CD14-positive monocyte (primary cell): Measurements from ENCODE around the gene PRRC2C. TPM values are rescaled to one million over a fixed set of nuclear protein-coding genes. Genes with fewer than 3 reads are reported as not detected.

Source experiments
- DNase-seq, 3 donors: peaks; one replicate each; pipeline ENCODE4 v3.0.0-alpha.2; 2011 to 2022
- H2AFZ ChIP-seq: 2 replicates; pipeline ENCODE4 v1.6.0; 2012; ENCODE audit warnings: mild to moderate bottlenecking, low read depth, low read length, inconsistent platforms; ENCODE audit not compliant: insufficient read depth, poor library complexity, severe bottlenecking
- H3K27ac ChIP-seq, 2 donors: 1 replicate in 1 of 2; 2 replicates in 1 of 2; pipeline ENCODE4 v1.5.1; 2012 to 2013; ENCODE audit warnings: low read length in 2 of 2, control low read depth in 1 of 2, inconsistent platforms in 1 of 2, low read depth in 1 of 2, mild to moderate bottlenecking in 1 of 2
- H3K27me3 ChIP-seq, 2 donors: one replicate each; pipeline versions ENCODE4 v1.6.0 to v1.6.1; 2011 to 2013; ENCODE audit warnings: low read length in 2 of 2; ENCODE audit not compliant: control insufficient read depth in 2 of 2, insufficient read depth in 2 of 2
- H3K36me3 ChIP-seq, 2 donors: replicated peaks in 1 of 2; 1 replicate in 1 of 2; 2 replicates in 1 of 2; pipeline versions ENCODE4 v1.5.1 to v1.6.1; 2012 to 2013; ENCODE audit warnings: low read length in 2 of 2, control low read depth in 1 of 2, inconsistent platforms in 1 of 2, mild to moderate bottlenecking in 1 of 2; ENCODE audit not compliant: insufficient read depth in 2 of 2, control insufficient read depth in 1 of 2
- H3K4me1 ChIP-seq, 2 donors: 1 replicate in 1 of 2; 2 replicates in 1 of 2; pipeline versions ENCODE4 v1.5.1 to v1.6.1; 2012 to 2013; ENCODE audit warnings: low read length in 2 of 2, control low read depth in 1 of 2, inconsistent platforms in 1 of 2, mild to moderate bottlenecking in 1 of 2, moderate library complexity in 1 of 2; ENCODE audit not compliant: insufficient read depth in 2 of 2, control insufficient read depth in 1 of 2
- H3K4me2 ChIP-seq: replicated peaks from 2 replicates; pipeline ENCODE3; 2012; ENCODE audit warnings: low read length, moderate library complexity, mild to moderate bottlenecking; ENCODE audit not compliant: poor library complexity, severe bottlenecking; ENCODE audit errors: extremely low read depth
- H3K4me3 ChIP-seq, 3 experiments: fragments of 200-600 bp in 1 of 3; sonication (generic) in 1 of 3; replicated peaks in 1 of 3; 1 replicate in 2 of 3; 2 replicates in 1 of 3; pipeline ENCODE4 v1.5.1; 2011 to 2013; ENCODE audit warnings: low read length in 3 of 3, mild to moderate bottlenecking in 3 of 3, control low read depth in 2 of 3, low read depth in 2 of 3, inconsistent platforms in 1 of 3, moderate library complexity in 1 of 3
- H3K79me2 ChIP-seq: 2 replicates; pipeline ENCODE4 v1.6.0; 2012; ENCODE audit warnings: mild to moderate bottlenecking, control low read depth, inconsistent platforms, low read length, moderate library complexity; ENCODE audit not compliant: insufficient read depth
- H3K9ac ChIP-seq: 2 replicates; pipeline ENCODE4 v1.6.0; 2017; ENCODE audit warnings: low read length, mild to moderate bottlenecking; ENCODE audit not compliant: insufficient read depth, poor library complexity, severe bottlenecking
- H3K9me3 ChIP-seq, 2 donors: replicated peaks in 1 of 2; 1 replicate in 1 of 2; 2 replicates in 1 of 2; pipeline versions ENCODE4 v1.5.1 to v1.6.1; 2012 to 2013; ENCODE audit warnings: low read length in 2 of 2, control low read depth in 1 of 2; ENCODE audit not compliant: control insufficient read depth in 1 of 2, insufficient read depth in 1 of 2
- H4K20me1 ChIP-seq: 2 replicates; pipeline ENCODE4 v1.6.0; 2012; ENCODE audit warnings: mild to moderate bottlenecking, low read length, control low read depth, moderate library complexity; ENCODE audit not compliant: insufficient read depth
- H3K27ac Mint-ChIP-seq, 7 donors: one replicate each; pipeline ENCODE4 v1.8.0; 2020; ENCODE audit warnings: mild to moderate bottlenecking in 7 of 7, mixed read lengths in 7 of 7, moderate library complexity in 6 of 7, inconsistent platforms in 2 of 7
- H3K27me3 Mint-ChIP-seq, 3 donors: one replicate each; pipeline ENCODE4 v1.8.0; 2021 to 2022; ENCODE audit warnings: low read depth in 3 of 3, mild to moderate bottlenecking in 3 of 3, mixed read lengths in 3 of 3, moderate library complexity in 3 of 3, inconsistent platforms in 1 of 3
- H3K36me3 Mint-ChIP-seq, 2 donors: one replicate each; pipeline ENCODE4 v1.8.0; 2020; ENCODE audit warnings: mixed read lengths in 2 of 2, inconsistent platforms in 1 of 2, mild to moderate bottlenecking in 1 of 2
- H3K4me1 Mint-ChIP-seq: one replicate; pipeline ENCODE4 v1.8.0; 2020; ENCODE audit warnings: mild to moderate bottlenecking, mixed read lengths
- H3K4me3 Mint-ChIP-seq, 2 donors: one replicate each; pipeline ENCODE4 v1.8.0; 2020; ENCODE audit warnings: mild to moderate bottlenecking in 2 of 2, mixed read lengths in 2 of 2, moderate library complexity in 1 of 2
- H3K9me3 Mint-ChIP-seq, 7 donors: one replicate each; pipeline ENCODE4 v1.8.0; 2020 to 2022; ENCODE audit warnings: mixed read lengths in 7 of 7, mild to moderate bottlenecking in 6 of 7, moderate library complexity in 6 of 7, inconsistent platforms in 2 of 7
- WGBS: methylation state at CpG from one replicate; pipeline ENCODE4 v1.1.5; 2013; ENCODE audit warnings: missing lambda C conversion rate; ENCODE audit not compliant: insufficient coverage; 5-methylcytosine and 5-hydroxymethylcytosine counted together
- intact Hi-C, 2 donors: fragments of 100-400 bp; cut with micrococcal nuclease; formaldehyde crosslinking; loops; one replicate each; pipeline versions ENCODE4 v1.15.0 to v1.15.1; 2023
- polyA plus RNA-seq, 3 donors: library from polyadenylated mRNA; depleted of rRNA in 1 of 3; unstranded in 2 of 3; stranded (reverse) in 1 of 3; fragments of 300-500 nt in 2 of 3; fragments of >200 nt in 1 of 3; fragmentation: Illumina TruSeq in 2 of 3; gene quantifications; 1 replicate in 2 of 3; 2 replicates in 1 of 3; pipeline ENCODE4 v1.2.3, GENCODE V29; 2012 to 2021
- TF ChIP-seq, protein P1 (sequence below): fragments of 200-600 bp; IDR thresholded peaks from one replicate; pipeline ENCODE4 v1.8.0; 2022; ENCODE audit warnings: antibody characterized with exemption, mild to moderate bottlenecking

Gene PRRC2C
- polyA plus RNA-seq, 3 donors: 13.8 to 69.1 (median 15.6) TPM

DNA sequence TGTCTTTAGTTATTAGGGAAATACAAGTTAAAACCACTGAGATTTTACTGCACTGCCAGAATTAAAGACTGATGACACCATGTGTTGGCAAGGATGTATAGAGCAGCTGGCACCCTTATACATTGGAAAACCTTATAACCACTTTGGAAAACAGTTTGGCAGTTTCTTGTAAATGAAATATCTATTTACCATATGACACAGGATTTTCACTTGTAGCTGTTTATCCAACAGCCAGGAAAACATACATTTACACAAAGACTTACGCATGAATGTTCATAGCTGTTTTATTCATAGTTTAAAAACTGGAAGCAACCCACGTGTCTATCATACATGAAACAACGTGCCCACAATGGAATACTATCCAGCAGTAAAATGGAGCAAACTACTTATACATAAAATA, 45.3 kb downstream of the PRRC2C start:
- TF ChIP-seq, protein P1, sequence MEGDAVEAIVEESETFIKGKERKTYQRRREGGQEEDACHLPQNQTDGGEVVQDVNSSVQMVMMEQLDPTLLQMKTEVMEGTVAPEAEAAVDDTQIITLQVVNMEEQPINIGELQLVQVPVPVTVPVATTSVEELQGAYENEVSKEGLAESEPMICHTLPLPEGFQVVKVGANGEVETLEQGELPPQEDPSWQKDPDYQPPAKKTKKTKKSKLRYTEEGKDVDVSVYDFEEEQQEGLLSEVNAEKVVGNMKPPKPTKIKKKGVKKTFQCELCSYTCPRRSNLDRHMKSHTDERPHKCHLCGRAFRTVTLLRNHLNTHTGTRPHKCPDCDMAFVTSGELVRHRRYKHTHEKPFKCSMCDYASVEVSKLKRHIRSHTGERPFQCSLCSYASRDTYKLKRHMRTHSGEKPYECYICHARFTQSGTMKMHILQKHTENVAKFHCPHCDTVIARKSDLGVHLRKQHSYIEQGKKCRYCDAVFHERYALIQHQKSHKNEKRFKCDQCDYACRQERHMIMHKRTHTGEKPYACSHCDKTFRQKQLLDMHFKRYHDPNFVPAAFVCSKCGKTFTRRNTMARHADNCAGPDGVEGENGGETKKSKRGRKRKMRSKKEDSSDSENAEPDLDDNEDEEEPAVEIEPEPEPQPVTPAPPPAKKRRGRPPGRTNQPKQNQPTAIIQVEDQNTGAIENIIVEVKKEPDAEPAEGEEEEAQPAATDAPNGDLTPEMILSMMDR: no peak
- no peak overlapping the region for H3K27ac Mint-ChIP-seq
- H3K27me3 Mint-ChIP-seq: peaks cover 0 to 1% (median 0%) of the 10 kb centered on the region in 3 donors
- peaks cover 18% of the 10 kb centered on the region for H4K20me1 ChIP-seq
- no peaks in the 10 kb centered on the region for H3K4me1 ChIP-seq
- H3K4me3 Mint-ChIP-seq: no peak overlapping the region
- H3K36me3 ChIP-seq: peaks cover 90 to 100% of the 10 kb centered on the region in 2 donors
- no peak overlapping the region for H3K4me3 ChIP-seq
- DNase-seq: no peak
- no peaks in the 10 kb centered on the region for H3K27me3 ChIP-seq
- H3K36me3 Mint-ChIP-seq: peaks cover 72 to 87% of the 10 kb centered on the region in 2 donors
- no peak overlapping the region for H2AFZ ChIP-seq
- no peaks in the 10 kb centered on the region for H3K4me1 Mint-ChIP-seq
- no peaks in the 10 kb centered on the region for H3K9me3 Mint-ChIP-seq
- no peaks in the 10 kb centered on the region for H3K9me3 ChIP-seq
- intact Hi-C loops: no loop called here
- H3K27ac ChIP-seq: no peak overlapping the region
- H3K9ac ChIP-seq: no peak overlapping the region
- no CpG with 5 or more reads among the region's 3 CpGs for WGBS
- H3K79me2 ChIP-seq: no peaks in the 10 kb centered on the region
- no peak overlapping the region for H3K4me2 ChIP-seq

GRCh38 chr1:171532520-171532919, 47.2 kb downstream of the PRRC2C start:
- H3K4me1 Mint-ChIP-seq: no peaks in the 10 kb centered on the region

More at GRCh38 chr1:171532520-171532919, 47.2 kb downstream of the PRRC2C start:
- Histone ChIP-seq H3K79me2 (peaks cover 3% of the 10 kb centered on the region), H3K36me3 (peaks cover 96 to 100% of the 10 kb centered on the region in 2 donors), H4K20me1 (peaks cover 29% of the 10 kb centered on the region), H3K9ac (no peak overlapping the region), H3K27ac (no peak overlapping the region), H3K27me3 (no peaks in the 10 kb centered on the region), H3K4me1 (no peaks in the 10 kb centered on the region), H3K4me2 (no peak overlapping the region), H2AFZ (no peak overlapping the region), H3K4me3 (no peak overlapping the region), H3K9me3 (no peaks in the 10 kb centered on the region)
- TF ChIP-seq, protein P1: no peak
- Mint-ChIP-seq H3K27ac (peak overlapping the region in 3 of 7 donors; percentile 4 to 17 (median 8)), H3K4me3 (no peak overlapping the region), H3K27me3 (peaks cover 0 to 1% (median 0%) of the 10 kb centered on the region in 3 donors), H3K36me3 (peaks cover 79 to 87% of the 10 kb centered on the region in 2 donors), H3K9me3 (no peaks in the 10 kb centered on the region)
- intact Hi-C loops: no loop called here
- DNase-seq: no peak
- WGBS: 96% methylated on average over 4 of the region's 7 CpGs
